ENCODE measurements around the gene NCAPD2. TPM values are rescaled to one million over a fixed set of nuclear protein-coding genes. Genes with fewer than 3 reads are reported as not detected.

NCAPD2 gene
- total RNA-seq, 1 donor from 2014 or later: 96.5 TPM

DNA sequence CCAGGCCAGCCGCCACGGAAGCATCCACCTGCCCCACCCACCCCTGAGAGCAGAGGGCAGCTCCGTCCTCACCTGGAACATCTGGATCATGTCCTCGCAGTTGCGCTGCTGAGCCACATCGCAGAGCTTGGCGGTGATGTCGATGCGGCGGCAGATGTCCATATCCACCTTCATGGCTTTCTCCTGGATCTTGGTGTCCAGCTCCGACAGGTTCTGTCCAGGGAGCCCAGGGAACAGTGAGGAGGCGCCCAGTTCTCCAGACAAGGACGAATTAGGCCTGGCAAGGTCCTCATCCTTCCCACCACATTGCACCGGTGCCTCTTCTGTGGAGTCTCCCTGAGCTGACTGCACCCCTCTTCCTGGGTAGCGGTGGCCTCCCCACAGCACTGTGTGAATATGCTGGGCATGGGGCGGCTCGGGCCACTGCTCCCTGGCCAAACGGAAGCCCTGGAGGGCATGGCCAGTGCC is 55.8 kb downstream of the NCAPD2 start:
- no peaks in the 10 kb centered on the region for H3K9me3 Mint-ChIP-seq
- no peak overlapping the region for H3K4me3 Mint-ChIP-seq

DNA sequence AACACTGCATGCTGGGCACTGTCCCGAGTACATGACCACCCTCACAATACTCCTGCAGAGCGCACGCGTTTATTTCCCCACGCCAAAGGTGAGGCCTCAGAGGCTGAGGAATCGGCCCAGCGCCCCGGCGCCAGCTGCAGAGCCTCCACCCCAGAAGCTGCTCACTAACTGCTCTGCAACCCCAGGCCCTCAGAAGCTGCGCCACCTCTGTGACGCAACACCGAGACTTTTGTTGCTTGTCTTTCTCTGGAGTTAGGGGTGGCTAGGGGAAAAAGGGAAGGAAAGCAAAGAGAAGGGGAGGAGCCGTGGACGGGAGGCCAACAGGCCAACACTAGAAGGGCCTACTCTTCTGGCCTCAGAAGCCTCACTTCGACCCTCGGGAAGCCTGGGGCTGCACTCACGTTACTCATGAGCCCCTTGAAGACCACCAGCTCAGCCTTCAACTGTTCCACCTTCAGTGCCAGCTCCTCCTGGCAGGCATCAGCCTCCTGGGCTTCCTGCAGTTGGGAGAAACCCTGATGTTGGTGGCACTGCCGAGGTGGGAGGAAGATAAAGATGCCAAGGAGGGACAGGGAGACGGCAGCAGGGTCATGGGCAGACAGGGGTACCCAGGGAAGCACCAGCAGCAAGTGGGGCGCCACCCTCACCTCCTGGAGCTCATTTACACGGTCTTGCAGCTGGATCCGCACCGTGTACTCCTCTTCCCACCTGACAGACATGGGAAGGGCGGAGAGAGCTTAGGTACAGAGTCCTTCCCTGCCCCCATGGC is 56.6 kb downstream of the NCAPD2 start:
- Mint-ChIP-seq H3K9me3 (no peaks in the 10 kb centered on the region), H3K27me3 (peaks cover 11% of the 10 kb centered on the region), H3K27ac (no peak overlapping the region), H3K4me1 (ENCODE audit: unreplicated experiment) (peaks cover 26% of the 10 kb centered on the region), H3K36me3 (peaks cover 11% of the 10 kb centered on the region), H3K4me3 (no peak overlapping the region)
- DNase-seq (ENCODE audit: extremely low spot score, unreplicated experiment): no peak
- TF ChIP-seq, protein P1, sequence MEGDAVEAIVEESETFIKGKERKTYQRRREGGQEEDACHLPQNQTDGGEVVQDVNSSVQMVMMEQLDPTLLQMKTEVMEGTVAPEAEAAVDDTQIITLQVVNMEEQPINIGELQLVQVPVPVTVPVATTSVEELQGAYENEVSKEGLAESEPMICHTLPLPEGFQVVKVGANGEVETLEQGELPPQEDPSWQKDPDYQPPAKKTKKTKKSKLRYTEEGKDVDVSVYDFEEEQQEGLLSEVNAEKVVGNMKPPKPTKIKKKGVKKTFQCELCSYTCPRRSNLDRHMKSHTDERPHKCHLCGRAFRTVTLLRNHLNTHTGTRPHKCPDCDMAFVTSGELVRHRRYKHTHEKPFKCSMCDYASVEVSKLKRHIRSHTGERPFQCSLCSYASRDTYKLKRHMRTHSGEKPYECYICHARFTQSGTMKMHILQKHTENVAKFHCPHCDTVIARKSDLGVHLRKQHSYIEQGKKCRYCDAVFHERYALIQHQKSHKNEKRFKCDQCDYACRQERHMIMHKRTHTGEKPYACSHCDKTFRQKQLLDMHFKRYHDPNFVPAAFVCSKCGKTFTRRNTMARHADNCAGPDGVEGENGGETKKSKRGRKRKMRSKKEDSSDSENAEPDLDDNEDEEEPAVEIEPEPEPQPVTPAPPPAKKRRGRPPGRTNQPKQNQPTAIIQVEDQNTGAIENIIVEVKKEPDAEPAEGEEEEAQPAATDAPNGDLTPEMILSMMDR (conservative IDR thresholded peaks at IDR 0.05): no peak

More for the DNA sequence above, 55.8 kb downstream of the NCAPD2 start:
- Mint-ChIP-seq H3K4me1 (ENCODE audit: unreplicated experiment) (peaks cover 21% of the 10 kb centered on the region), H3K27ac (no peak overlapping the region), H3K27me3 (peaks cover 7% of the 10 kb centered on the region), H3K36me3 (peaks cover 7% of the 10 kb centered on the region)
- no peak for DNase-seq (ENCODE audit: extremely low spot score, unreplicated experiment)
- TF ChIP-seq, protein P1 (conservative IDR thresholded peaks at IDR 0.05): no peak

DNA sequence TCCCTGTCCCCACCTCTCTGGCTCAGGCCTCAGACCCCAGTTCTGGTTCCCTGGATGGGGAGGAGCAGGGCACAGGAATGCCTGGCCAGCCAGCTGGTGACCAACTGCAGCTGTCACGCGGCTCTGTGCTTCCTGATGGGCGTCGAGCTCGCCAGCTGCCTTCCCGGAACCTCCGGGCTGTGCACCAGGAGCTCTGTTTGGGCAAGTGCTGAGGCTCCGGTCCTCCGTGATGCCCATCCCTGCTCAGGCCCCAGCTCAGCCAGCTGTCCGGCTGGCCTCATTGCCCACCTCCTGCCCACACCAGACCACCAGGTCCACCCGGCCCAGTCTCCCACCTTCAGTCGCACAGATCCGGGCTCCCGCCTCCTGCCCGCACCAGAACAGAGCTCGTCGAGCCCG is 57.2 kb downstream of the NCAPD2 start:
- DNase-seq (ENCODE audit: extremely low spot score, unreplicated experiment): no peak
- Mint-ChIP-seq H3K36me3 (peaks cover 6% of the 10 kb centered on the region), H3K4me1 (ENCODE audit: unreplicated experiment) (peaks cover 26% of the 10 kb centered on the region), H3K4me3 (no peak overlapping the region), H3K9me3 (no peaks in the 10 kb centered on the region), H3K27me3 (peaks cover 11% of the 10 kb centered on the region), H3K27ac (peak overlapping the region; percentile 94)
- TF ChIP-seq, protein P1 (conservative IDR thresholded peaks at IDR 0.05): no peak

DNA sequence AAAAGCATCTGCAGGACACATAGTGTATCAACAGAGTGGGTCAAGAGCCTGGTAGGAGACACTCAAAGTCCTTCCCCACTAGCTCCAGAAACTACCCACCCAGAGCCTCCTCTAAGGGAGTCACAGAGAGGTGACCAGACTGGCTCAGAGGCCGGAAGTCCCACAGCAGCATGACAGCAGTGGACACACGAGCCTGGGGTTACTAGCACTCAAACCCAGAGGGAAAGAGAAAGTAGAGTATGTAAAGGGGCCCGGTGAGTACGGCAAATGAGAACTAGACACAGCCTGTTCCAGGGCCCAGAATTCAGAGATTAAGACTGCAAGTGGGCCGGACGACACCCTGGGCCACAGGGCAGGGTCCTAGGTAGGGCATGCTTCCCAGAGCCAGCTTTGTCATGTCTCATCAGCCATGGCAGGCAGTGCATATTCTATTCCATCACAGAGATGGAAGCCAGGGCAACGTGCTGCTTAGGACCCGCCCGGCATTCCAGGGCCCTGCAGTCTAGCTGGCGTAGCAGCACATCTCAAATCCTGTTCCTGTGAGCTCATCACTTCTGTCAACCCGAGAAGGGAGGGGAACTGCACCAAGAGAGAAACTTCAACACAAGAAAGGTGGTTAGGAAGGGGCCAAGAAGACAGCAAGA is 57.7 kb downstream of the NCAPD2 start:
- H3K9me3 Mint-ChIP-seq: no peaks in the 10 kb centered on the region
- peak overlapping the region; percentile 94 for H3K27ac Mint-ChIP-seq
- TF ChIP-seq, protein P1 (conservative IDR thresholded peaks at IDR 0.05): no peak
- peaks cover 26% of the 10 kb centered on the region for H3K4me1 Mint-ChIP-seq (ENCODE audit: unreplicated experiment)
- H3K27me3 Mint-ChIP-seq: peaks cover 14% of the 10 kb centered on the region
- peaks cover 7% of the 10 kb centered on the region for H3K36me3 Mint-ChIP-seq
- H3K4me3 Mint-ChIP-seq: peak overlapping the region; percentile 52
- DNase-seq (ENCODE audit: extremely low spot score, unreplicated experiment): no peak

DNA sequence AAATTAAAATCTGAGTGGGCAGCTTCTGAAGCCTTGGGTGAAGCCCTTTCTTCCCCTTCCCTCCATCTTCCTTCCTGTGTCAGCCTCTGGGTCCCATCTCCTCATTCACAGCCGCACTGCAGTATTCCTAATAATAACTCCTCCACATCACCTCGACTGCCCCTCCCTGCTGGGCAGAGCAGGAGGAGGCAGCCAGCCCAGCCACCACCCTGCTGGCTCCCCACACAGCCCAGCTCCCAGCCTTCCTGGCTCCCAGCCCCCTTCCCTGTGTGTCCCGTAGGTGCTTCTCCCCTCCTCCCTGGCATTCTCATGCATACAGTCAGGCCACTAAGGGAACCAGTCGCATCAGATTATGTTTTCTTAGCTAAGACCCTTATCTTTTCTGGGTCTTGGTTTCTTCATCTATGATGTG is 58.2 kb downstream of the NCAPD2 start:
- H3K4me1 Mint-ChIP-seq (ENCODE audit: unreplicated experiment): peaks cover 26% of the 10 kb centered on the region
- TF ChIP-seq, protein P1 (conservative IDR thresholded peaks at IDR 0.05): no peak
- peaks cover 15% of the 10 kb centered on the region for H3K27me3 Mint-ChIP-seq
- no peak for DNase-seq (ENCODE audit: extremely low spot score, unreplicated experiment)
- H3K4me3 Mint-ChIP-seq: peak overlapping the region; percentile 52
- peak overlapping the region; percentile 94 for H3K27ac Mint-ChIP-seq
- peaks cover 9% of the 10 kb centered on the region for H3K36me3 Mint-ChIP-seq
- H3K9me3 Mint-ChIP-seq: no peaks in the 10 kb centered on the region

Data from type B pancreatic cell (in vitro differentiated cells).